ENCODE results near the gene GNB1.

The GNB1 gene

DNA sequence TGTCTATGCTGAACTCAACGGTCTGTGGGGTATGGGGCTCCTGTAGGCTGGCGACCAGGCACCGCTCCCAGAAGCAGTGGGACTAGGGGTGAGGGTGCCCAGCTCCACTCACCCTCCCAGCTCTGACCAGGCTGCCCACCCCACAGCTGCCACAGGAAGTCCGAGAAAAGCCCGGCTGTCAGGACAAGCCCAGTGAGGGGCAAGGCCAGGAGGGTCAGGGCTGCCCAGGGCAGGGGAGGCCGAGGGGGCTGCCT, 31.7 kb upstream of the GNB1 start:
- no peak for DNase-seq

DNA sequence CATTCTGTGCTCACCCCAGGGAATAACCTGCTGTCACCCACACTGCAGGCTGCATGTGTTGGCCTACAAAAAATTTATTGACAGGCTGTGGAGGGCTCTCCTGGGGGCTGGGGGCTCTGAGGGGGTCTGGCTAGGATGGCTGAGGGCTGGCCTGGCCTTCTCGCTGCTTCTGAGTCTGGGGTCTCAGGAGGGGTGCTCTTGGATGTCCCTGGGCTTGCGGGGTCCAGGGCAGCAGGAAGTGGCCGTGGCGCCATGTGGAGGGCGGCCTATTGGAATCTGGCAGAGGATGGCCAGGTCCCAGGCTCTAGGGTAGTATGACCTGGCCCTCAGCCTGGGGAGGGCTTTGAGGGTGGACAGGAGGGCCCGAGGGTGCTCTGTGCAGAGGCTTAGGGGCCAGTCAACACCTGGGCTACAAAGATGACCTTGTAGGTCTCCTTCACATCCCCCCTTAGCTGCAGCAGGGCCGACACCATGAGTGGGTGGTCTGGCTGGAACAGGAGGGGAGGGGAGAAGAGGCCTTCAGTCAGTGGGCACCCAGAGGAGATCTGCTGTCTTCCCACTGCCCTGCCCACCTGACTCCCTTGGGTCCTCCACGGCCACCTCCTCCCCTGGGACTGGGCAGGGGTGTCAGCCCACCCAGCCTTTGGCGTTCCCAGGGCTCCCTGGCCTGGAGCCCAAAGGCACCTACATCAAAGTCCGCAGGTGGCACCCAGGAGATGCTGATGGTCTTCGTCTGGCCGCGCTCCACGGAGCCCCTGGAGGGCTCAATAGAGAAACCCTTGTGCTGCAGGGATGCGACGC, 31.2 kb upstream of the GNB1 start:
- no peak for DNase-seq

DNA sequence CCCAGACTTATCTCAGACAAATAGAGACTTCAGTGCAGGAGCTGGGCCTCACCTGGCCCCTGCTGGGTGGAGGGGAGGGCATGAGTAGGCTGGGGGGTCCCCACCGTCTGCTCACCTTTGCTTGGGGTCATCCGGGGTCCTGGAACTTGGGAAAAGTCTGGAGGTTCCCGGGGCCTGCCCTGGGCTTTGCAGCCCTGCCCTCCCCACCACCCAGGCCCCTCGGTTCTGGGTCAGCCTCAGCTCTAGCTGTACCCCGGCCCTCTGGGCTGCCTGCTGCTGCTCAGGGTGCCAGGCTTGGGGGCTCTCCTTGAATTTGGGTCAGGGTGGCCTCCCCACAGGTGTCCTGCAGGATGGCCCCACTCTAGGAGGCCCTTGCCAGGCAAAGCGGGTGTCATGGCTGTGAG, 30.6 kb upstream of the GNB1 start:
- no peak for DNase-seq

DNA sequence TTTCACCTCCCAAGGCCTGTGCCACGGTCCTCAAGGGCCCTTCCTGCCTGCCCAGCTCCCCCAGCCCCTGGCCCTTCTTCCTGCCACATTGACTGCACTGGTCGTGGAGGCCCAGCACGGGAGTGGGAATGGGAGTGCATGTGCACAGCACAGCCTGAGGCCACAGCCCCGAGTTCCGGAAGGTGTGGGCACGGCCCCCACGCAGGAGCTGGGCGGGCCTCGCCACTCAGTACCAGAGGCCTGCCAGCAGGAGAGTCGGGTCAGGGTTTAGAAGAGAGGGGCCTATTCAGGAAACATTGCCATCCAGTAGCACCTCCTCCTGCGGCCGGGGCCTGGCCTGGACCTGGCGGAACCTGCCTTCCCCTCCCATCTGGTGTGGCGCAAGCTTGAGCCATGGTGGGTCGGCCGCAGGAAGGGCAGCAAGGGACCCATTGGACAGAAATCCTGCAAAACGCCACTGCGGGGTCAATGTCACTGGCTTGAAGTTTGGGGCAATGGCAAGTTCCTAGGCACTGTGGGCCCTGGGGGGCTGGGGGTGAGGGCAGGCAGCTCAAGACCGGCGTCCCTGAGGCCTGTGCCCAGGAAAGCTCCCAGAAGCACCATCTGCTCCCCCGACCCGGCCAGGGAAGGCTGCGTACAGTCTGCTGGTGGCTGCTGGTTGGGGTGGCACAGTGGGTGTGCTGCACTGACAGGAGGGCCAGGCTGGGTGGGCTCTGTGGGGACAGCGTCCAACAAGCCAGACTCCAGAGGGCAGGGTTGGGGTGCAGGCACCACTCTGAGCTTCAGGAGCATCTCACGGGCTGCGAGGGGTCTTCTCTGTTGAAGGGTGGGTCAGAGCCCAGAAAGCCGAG, 29.9 kb upstream of the GNB1 start:
- DNase-seq = no peak

DNA sequence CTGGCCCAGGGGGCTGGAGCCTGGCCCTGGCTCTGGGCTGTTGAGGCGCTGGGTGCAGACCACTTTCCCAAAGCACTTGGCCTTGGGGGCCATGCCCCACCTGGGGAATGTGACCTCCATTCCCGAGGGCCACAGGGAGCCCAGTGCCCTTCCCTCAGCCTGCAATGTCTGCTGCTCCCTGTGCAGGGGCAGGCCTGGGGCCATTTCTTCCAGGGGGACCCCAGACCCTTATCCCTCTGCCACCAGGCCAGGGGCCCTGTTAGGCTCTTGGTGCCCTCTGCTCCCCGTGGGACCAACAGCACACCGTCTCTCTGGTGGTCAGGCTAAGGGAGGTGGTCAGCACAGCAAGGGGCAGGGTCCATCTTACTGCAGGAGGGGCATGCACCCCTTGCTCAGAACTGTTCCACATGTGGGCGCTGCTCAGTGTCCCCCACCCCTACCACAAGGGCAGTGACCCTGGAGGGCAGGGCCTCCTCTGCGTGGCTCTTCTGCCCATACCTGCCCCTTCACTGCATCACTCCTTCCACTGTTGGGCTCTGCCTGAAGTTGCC, 29.2 kb upstream of the GNB1 start:
- DNase-seq = no peak

DNA sequence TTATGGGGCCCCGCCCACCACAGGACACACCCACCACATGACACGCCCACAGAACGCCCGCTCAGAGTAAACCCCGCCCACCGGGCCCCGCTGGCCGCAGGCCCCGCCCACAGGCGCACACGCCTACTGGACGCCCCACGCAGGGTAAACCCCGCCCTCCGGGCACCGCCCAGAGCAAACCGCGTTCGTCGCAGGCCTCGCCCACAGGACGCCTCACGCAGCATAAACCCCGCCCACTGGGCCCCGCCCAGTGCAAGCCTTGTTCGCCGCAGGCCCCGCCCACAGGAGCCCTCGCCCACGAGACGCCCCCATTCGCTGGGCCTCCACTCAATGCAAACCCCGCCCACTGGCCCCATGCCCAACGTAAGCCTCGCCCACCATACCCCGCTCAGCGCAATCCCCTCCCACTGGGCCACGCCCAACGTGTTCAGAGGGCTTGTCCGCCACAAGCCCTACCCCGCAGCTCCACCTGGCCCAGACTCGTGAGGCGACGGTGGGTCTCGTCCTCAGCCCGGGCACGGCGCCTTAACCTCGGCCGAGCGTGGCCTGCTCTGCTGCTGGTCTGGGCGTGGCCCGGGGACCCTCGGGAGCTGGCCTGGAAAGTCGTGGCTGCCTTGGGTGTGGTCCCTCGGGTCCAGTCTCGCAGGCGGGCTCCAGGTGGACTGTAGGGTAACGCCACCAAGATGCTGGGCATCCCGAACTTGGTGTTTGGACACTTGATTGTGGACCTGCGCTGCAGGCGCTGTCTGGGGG, 28.6 kb upstream of the GNB1 start:
- peak; percentile 99 for DNase-seq

DNA sequence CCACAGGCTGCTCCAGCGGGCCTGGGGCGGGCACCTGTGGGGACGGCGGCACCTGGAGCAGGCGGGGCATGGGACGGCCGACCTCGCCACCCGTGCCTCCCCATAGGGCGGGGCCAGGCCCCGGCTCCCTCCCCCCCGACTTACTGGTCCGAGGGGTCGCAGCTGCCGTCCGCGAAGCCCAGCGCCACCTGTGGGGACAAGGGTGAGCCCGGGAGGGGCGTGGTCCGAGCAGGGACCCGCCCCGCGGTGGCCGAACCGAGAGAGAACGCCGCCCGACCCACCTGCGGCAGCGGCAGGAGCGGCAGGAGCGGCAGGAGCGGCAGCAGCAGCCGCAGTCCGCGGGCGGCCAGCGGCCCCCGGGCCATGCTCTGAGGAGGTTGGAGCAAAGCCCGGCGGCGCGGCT, 28.0 kb upstream of the GNB1 start, which contains the start of gene TMEM52:
TSS of gene TMEM52 (minus strand) at position 379 of the 403 bp plus-strand sequence. CDS start at position 365, 14 bp downstream.
- no peak for DNase-seq

DNA sequence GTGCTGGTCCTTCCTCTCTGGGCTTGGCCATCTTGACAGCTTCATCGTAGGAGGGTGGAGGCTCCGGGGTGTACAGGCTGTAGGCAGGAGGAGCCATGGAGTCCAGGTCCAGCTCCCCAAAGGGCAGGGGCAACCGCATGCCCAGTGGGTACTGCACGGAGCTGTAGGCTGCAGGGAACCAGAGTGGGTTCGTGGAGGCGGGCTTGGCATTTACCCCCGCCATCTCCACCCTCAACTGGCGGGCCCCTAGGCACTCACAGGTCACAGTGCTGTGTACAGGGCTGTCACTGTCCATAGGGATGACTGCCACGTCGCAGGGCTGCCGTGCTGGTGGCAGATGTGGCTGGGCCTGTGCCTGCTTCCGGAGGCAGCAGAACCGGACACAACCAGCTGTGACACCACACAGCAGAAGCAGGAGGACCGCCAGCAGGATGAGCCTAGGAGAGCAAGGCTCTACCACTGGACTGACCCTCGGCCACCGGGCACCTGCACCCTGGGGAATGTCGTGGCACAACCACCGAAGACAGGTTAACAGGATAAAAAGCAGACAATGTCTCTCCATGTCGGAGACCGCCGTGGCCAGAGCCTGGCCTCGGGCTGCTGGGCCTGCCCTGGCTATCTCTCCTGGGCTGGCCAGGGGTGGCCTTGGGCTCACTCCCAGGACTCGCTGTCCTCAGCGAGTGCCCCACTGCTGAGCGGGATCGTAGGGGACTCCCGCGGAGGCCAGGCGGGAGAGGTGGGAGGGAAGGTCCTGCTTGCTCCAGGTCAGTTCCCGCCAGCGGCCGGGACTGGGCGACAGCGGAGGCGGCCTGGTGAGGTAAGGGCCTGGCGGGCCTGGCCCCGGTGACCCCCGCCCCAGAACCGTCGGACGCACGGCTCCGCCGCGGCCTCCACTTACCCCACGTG, 27.4 kb upstream of the GNB1 start:
- DNase-seq = no peak

DNA sequence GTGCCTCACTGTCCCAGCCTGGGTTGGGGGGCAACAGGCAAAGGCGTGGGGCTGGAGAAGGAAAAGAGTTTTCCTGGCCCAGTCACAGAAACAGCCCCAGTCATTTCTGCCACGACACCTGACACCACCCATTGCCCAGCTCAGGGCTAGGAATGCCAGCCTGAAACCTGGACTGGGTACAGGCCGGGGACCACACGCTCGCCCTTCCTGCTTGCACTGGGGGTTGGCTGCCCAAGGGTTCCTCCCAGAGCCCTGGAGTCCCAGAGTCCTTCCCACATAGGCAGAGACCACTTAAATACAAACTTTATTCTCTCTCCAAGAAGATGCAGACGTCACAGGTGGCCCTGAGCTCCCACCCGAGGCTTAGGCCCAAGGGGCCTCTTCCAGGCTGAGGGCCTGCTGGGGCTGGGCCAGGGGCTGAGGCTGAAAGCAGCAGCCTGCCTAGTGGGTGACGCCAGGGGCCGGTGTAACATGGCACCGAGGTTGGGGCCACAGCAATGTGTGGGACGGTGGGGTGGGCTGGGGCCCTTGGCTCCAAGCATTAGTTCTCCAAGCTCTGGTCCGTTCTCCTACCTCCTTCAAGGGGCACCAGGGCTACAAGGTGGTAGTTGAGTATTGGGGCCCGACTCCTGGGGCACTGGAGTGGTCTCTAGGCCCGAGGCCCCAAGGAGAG, 26.6 kb upstream of the GNB1 start:
- DNase-seq = no peak

DNA sequence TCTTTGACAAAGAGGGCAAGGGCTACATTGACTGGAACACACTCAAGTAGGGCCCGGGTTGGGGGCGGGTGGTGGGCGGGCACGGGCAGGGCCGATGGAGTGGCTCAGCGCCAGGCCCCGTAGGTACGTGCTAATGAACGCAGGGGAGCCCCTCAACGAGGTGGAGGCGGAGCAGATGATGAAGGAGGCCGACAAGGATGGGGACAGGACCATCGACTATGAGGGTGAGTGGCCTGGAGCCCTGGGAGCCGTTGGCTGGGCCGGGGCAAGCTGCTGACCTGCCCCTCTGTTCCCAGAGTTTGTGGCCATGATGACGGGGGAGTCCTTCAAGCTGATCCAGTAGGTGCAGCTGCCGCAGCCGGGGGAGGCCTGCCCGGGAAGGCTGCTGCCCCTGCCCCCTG, 26.0 kb upstream of the GNB1 start:
- DNase-seq = no peak

DNA sequence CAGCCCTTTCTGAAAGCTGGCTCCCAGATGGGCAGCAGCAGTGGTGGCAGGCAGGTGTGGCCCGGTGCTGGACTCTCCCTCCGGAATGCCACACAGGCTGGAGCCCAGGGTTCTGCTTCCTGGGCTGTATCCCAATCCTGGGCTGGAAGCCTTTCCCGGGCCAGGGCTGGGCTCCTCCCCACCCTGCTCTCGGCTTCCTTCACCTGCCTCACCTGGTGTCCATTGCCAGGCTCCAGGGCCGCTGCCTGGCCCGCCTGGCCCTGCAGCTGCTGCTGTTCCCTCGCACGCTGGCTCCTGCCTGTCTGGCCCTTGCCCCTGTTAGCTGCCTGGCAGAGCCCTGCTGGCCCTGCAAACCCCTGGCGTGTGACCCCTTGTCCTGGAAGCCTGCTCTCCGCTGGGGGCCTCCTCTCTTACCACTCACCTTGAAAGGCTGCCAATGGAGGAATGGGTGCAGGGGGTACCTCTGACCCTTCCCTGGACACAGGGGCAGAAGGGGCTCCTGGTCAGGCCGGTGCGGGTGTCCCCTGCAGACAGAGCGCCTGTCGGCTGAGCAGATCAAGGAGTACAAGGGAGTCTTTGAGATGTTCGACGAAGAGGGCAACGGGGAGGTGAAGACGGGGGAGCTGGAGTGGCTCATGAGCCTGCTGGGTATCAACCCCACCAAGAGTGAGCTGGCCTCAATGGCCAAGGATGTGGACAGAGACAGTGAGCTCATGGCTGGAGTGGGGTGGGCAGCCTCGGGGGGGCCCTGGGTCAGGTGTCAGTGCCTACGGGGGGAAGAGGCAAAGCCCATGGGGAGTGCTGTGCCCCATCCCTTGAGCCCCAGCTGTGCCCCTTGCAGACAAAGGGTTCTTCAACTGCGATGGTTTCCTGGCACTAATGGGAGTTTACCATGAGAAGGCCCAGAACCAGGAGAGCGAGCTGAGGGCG, 25.3 kb upstream of the GNB1 start:
- DNase-seq = no peak

DNA sequence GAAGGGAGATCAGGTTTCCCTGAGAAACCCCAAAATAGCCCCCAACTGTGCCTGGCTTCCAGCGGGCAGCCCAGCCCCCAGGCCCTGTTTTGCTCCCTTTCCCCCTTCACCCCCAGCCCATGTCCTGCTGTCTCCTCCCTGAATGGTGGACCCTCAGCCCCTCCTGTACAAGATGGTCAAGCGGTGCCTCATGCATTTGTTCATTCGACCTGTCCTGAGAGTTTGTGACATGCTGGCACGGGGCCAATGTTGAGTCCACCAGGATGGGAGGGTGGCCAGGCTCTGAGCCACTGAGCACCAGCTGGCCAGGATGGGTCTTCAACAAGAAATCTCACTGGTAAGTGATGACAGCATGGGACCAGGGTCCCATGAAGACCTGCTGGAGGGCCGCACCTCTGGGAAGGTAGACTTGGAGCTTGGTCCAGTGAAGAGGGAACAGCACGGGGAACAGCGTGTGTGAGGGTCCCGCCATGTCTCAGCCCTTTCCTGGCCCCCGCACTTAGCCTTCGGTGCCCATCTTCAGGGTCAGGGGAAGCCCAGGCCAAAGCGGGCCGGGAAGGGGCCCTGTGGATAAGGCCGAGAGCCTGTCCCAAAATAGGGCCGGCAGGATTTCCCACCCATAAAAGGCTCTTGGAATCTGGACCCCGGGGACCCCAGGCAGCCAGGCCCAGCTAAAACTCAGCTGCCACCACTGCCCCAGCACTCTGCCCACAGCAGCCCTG, 24.2 kb upstream of the GNB1 start, which contains the start of gene CALML6:
TSS of gene CALML6 (plus strand) at position 290 of the 722 bp plus-strand sequence. CDS start at position 311, 21 bp downstream.
- no peak for DNase-seq

DNA sequence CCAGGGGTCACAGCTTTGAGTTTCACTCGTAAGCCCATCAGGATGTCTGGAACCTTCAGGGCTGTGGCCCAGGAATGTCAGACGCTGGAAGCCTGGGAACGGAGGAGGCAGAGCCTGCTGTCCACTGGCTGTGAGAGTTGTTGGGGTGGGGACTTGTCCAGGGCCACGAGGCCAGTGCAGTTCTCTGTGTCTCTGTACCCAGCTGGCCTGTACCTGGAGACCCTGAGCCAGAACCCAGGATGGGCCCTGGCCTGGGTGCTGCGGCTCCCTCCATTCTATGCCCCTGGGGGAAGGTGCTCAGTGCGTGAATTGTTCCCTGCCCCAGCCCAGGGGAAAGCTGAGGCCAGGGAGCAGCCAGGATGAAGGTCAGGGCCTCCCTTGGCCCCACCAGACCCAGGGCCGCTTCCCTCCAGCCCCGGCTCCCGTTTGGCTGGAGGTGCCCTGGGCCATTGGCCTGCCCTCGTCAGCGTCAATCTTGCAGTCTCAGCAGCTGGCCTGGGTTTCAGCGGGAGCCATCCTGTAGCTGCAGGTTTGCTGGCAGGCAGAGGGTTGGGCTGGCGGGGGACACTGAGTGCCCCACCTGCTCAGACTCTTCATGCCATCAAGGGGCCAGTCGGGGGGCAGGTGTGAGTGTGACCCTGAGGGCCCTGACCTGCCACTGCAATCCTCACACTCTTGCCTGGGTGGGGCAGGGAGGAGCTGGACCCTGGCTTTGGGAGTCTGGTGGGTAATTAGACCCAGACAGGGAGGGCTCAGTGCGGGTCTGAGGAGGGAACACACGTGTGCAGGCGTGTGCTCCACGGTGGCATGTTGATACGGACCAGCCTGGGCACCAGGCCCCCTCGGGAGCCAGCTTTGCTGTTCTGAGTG, 23.4 kb upstream of the GNB1 start:
- no peak for DNase-seq

DNA sequence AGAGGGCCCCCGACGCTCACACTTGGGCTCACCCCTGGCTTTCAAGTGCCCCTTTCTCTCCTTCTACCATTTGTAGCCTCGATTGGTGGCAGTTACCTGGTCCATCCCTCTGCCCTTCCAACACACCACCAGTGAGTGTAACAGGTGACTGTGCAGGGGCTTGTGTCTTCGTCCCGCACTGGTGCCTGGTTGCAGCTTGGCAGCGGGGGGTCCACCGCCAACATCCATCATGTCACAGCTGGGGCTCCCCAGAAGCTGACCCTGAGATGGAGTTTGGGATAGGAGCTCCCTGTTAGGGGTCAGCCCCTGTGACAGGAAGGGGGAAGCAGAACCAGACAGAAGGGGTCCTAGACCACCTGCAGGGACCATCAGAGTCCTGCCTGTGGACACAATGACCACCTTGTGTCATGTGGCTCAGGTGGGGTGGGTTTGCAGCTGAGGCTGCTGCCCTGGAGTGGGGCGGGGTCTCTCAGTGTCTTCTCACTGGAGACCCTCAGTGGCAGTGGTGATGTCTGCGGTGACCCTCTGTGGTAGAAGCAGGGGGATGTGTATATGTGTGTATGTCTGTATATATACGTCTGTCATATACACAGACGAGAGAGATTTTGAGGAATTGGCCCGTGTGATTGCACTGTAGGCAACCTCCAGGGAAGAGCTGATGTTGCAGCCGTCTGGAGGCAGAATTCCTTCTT, 20.6 kb upstream of the GNB1 start:
- DNase-seq = no peak

DNA sequence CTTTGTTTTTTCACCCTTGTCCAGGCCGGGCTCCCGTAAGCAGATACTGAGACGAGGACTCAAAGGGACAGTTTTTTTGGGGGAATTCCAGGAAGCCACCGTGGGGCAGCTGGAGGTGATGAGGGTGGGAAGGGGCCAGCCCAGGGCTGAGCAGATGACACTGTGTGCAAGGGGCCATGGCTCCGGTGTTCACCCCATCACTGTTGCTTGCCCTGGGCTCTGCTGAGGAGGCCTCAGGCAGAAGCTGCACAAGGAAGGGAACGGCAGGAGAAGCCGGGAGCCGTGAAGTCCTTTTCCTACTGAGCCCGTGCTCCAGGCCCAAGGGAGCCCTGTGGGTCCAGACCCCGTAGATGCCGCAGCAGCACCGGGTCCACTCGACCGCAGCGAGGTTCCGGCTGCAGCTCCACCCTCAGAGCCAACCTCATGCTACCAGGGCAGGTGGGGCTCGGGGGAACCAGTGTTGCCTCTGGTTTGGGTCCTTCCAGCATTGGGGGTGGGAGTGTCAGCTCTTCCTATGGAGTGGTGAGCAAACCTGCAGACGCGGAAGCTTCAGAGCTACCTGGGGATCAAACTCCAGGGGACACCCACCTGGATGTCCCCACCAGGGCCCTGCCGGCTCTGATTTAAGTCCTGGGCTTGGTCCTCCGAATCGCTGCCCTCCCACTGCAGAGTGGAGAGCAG, 19.9 kb upstream of the GNB1 start:
- DNase-seq = no peak

DNA sequence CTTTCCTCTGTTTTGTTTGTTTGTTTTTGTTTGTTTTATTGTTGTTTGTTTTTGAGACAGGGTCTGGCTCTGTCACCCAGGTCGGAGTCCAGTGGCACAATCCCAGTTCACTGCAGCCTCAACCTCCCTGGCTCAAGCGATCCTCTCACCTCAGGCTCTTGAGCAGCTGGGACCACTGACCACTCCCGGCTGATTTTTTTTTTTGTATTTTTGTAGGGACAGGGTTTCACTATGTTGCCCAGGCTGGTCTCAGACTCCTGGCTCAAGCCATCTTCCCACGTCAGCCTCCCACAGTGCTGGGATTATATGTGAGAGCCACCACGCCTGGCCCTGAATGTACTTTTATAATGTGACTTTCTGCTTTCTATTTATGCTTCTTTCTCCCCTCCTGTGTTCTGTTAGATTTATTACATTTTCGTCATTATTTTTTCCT, 19.2 kb upstream of the GNB1 start:
- no peak for DNase-seq

DNA sequence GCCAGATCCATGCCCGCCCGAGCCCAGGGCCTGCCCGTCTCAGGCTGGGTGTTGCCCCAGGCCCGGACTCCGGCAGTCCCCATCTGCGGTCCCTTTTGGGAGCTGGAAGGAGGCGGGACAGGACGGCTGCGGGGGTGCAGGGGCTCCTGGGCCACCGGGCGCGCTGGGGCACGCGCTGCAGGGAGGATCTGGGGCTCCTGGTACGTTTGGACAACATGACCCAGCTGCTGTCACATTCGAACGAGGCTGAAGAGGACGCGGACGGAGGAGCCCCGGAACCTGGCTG, 17.6 kb upstream of the GNB1 start:
- no peak for DNase-seq
